Dedifferentiated amniotic fluid mesenchymal stem cell (primary cell): ENCODE measurements around the gene NUDT3.

ENCODE experiments used
- DNase-seq: peaks from one replicate; pipeline ENCODE4 v3.0.0-alpha.2; 2016; ENCODE audit errors: extremely low spot score

The NUDT3 gene

DNA sequence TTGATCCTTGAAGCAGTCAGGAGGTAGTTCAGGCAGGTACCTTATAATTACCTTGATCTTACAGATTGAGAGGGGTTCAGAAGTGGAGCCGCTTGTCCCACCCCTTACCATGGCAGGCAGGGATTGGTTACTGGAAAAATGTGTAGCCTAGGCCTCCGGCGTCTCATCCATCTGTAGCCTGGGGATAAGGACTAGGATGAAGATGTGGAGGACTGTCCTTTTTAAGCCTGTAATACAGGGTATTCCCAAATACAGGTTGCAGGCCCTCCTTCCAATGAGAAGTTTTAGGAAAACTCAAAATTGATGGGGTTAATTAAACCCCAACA, 153.0 kb downstream of the NUDT3 start:
- DNase-seq: no peak

DNA sequence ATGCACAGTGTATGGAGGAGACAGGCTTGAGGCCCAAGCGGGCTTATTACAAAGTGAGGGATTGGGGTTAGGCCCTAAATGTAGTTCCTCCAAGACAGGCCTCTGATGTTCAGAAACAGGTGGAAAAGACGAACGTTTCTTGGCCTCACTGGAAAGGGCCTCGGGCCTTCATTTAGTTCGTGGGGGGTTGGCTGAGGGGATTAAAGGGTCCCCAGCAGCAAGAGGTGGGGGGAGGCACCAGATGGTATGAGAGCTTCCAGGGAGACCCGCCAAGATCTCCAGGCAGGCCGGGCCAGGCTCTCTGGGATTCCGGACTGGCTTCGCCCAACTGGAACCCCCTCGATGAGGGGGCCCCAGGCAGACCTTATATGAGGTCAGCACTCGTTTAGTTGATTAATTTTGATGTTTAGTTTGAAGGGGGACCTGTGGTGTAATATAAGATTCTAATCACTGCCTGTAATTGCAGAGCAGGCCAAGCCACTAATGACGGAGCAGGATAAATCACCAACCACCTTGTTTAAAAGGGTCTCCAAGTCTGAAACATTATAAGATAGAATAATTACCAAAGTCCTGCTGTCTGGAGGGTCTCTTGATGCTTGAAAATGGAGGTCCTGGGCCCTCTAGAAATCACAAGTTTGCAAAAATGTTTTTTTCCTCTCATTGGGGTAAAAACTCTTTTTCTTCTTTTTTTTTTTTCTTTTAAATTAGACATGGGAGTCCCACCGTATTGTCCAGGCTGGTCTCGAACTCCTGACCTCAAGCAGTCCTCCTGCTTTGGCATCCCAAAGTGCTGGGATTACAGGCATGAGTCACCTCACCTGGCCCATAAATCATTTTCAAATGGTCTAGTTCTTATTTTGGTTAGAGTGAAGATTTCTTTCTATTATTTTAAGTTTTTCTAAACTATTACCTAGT, 153.6 kb downstream of the NUDT3 start:
- no peak for DNase-seq

DNA sequence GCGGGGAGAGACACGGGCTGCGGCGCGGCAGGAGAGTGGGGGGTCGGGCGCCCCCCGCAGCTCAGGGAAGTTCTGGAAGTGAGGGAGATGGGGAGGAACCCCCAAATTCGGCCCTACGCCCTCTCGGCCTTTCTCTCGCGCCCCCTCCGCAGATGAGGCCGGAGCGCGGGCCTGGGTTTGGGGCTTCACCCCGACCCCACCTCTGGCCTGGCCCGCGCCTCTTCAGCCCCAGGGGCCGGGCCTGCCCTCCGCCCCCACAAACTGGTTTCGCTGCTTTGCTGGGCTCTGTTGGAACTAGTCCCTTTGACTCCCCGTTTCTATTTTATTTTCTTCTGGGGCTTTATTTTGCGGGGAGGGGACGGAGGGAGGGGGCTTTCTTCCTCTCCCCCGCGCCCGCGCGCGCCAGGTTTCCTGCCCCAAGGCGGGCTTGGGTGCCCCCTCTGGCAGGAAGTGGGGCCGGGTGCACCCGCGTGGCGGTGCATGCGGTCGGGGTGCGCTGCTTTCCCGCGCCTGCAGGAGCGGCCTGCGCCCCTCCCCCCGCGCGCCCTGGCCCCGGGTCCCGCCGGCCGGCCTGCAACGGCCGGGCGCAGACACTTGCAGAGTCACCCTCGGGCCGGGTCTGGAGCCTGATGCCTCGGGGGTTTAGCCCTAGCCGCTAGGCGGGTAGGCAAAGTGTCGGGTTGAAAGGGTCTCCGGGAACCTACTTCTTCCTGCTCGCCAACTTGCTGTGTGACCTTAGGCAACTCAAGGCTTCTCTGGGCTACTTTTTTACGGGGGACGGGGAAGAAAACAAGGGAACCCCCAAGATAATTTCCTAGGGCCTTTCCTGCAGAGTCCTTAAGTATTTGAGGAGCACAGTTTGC, 154.5 kb downstream of the NUDT3 start:
- no peak for DNase-seq

DNA sequence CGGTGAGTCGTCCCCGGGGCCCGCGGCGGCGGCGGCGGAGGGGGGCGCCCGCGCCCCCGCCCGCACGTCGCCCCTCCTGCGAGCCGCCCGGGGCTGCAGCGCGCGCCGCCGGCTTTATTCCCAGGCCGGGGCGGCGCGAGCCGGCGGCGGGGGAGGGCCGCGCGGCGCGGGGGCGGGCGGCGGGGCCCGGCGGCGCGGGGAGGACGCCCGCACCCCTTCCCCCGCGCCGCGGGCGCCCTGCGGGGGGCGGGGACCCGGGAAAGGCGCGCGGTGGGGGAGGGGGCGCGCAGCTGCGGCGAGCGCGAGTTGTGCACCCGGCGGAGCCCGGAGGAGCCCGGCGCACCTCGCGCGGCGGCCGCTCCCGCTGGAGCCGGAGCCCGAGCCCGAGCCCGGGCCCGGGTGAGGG, 155.2 kb downstream of the NUDT3 start:
- no peak for DNase-seq

DNA sequence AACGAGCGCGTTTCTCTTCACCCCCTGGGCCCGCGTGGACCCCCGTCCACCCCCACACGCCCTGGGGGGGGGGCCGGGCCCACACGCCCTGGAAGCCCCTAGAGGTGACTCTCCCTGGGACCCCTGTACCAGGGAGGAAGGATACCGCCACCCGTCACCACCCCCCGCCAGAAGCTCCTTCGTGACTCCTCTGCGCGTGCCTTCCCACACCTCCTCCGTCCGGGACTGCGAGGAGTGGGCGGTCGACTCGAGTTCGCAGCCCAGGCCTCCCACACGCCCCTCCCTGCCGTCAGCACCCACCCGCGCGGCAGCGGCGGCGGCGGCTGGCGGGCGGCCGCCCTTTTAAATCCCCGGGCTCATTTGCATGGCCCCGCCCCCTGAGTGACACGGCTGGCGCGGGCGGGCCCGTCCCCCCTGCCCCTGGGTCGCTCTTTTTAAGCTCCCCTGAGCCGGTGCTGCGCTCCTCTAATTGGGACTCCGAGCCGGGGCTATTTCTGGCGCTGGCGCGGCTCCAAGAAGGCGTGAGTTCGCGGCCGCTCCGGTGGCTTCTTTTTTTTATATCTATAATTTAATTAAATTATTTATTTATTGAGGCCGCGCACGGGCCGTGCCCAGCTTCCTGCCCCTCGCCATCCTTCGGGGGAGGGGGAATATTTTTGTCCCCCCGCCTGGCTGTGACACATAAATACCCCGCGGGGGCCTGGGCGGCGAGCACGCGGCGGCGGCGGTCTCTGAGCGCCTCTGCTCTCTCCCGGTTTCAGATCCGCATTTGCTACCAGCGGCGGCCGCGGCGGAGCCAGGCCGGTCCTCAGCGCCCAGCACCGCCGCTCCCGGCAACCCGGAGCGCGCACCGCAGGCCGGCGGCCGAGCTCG, 155.8 kb downstream of the NUDT3 start, which contains the start of gene HMGA1:
TSS of gene HMGA1 (plus strand) at position 431 of the 873 bp plus-strand sequence. CDS start 3,908 bp downstream, outside the sequence.
- DNase-seq: peak; percentile 61

DNA sequence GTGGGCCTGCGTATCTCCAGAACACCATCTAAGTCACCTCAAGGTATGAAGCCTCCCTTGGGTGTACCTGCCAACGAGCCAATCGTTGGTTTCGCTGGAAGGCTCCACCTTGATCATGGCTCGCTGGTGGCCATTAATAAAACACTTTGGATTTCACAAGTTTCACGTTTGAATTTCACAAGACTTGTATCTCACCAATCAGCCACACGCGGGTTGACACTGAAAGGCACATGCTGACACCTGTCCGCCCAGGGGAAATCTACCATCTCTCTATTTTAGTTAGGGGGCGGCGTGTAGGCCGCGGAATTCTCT, 156.4 kb downstream of the NUDT3 start:
- no peak for DNase-seq

DNA sequence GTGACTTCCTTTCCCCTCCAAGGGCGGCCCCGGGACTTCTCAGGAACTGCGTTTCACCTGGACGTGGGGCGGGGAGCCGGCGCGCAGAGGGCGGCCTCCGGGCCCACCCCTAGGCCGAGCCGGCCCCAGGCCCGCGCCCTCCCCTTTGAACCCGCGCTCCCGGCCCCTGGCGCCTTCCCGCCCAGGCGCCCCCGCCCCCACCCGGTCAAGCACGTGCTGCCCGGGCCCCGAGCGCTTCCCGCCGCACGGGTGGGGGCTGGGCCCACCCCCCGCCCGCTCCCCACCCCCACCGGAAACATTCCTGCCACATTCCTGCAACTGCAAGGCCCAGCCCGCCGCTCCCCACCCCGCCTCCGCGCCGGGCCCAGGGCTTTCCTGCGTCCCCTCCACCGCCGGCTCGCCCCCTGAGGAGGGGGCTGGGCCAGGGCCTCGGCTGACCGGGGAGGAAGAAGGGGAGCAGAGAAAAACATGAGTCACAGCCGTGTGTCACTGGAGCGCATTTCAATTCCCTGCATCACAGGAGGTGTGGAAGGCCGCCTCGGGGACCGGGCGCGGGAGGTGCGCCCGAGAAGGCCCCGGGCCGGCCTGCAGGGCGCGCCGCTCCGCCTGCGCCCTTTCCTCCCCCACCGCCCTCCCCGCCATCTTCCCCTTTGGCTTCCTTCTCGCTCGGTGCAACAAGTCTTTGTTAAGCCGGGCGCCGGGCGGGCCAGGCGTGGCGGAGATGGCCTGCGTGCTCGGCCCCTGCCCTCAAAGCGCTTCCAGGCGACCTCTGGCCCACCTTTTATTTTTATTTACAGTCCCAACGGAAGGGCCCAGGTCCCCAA, 156.9 kb downstream of the NUDT3 start:
- DNase-seq: peak; percentile 38

DNA sequence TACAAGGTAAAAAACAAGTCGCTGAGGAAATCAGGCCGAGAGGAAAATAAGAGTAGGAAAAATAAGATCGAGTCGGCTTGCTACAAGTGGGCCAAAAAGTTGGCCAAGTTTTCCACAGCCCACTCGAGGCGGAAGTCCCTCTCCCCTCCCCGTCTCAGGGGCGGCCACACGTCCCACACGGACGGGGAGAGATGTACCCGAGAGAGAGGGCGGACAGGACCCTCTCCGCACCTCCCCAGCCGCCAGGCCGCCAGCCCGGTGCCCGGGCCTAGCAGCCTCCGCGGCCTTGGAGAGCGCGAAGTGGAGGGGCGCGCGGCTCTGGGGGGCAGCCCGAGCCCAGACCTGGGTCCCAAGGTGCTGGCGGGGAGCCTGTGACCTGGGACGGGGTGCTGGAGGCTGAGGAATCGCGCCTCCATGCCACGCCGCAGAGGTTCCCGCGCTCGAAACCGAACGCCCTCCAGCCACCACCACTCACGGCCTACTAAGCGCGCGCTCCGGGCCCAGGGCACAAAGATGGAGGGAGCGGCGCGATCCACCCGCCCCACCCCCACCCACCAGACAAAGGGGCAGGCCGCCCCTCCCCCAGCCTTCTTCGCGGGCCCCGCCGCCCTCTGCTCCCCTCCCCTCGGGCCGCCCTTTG, 157.7 kb downstream of the NUDT3 start:
- no peak for DNase-seq

DNA sequence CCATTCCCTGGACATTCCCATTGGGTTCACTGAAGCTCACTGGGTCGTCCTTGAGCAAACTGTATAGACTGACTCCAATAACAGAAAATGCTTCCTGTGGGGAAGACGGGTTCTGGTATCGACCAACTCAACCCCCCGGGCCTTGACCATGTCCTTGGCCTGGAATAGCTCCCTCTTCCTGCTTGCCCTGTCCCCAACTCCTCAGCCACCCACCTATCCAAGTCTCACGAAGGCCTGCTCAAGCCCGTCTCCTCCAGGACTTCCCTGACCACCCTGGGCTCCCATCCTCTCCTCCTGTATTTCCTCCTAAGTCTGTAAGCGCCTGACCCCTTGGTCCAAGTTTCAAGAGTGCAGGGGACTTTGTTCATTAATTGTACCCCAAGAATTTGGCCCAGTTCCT, 158.6 kb downstream of the NUDT3 start:
- DNase-seq: no peak

DNA sequence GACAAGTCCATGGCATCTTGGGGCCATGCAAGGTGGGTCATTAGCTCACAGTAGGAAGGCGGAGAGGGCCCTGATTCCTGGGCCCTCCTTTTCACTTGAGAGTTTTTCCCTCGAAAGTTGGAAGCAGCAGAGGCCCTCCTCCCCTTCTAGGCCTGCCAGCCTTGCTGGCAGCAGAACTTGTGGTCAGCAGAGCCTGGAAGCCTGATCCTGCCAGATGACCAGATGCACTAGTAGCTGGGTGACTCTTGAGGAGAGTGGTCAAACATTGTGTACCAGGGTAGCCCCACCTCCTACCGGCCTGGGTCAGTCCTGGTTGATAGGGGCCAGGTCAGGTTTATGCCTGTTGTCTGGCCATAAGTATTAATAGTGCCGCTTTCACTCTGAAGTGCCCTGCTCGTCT, 159.6 kb downstream of the NUDT3 start:
- no peak for DNase-seq

DNA sequence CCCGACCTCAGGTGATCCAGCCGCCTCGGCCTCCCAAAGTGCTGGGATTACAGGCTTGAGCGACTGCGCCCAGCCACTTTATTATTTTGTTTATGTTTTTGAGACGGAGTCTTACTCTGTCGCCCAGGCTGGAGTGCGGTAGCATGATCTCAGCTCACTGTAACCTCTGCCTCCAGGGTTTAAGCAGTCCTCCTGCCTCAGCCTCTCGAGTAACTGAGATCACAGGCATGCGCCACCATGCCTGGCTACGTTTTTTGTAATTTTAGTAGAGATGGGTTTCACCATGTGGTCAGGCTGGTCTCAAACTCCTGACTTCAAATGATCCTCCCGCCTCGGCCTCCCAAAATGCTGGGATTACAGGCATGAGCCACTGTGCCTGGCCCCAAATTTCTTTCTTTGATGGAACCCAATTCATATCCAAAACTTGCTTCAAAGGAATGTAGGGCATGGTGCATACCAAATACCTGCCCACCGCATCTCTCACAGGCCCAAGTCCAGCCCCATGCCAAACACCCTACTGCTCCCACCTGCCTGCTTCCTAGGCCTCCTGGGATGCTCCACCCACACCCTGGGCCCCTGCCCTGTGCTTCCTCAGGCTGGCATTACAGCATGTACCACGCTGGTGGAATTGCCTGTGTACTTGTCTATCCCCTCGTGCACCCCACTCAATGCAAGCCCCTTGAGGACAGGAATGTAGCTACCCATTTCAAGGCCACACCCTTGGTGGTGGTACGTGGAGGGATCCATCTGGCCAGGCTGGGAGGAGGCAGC, 160.7 kb downstream of the NUDT3 start:
- no peak for DNase-seq

DNA sequence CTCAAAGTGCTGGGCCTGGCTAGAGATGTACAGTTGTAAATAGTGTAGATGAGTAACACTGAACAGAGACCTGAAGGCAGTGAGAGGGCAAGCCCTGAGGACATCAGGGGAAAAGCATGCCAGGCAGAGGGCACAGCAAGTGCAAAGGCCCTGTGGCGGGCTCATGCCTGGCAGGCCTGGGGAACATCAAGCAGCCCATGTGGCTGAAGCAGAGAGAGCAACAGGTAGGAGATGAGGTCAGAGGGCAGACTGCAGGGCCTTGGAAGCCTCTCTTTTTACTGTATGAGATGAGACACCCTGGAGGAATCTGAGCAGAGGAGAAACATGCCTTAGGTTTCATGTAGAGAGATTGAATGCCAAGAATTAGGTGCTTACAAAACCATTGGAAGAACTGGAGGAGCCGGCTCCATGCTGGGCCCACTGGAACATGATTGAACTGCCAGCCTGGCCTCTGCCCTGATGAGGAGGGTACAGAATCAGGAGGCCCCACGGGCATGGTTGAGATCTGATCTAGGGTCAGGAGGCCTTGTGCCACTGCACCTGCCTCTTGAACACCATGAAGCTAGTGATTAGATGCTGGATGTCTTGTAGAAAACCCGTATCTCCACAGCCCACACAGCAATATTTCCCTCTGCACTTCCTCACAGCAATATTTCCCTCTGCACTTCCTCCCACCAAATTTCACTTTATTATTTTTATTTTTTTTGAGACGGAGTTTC, 161.7 kb downstream of the NUDT3 start:
- DNase-seq: no peak

DNA sequence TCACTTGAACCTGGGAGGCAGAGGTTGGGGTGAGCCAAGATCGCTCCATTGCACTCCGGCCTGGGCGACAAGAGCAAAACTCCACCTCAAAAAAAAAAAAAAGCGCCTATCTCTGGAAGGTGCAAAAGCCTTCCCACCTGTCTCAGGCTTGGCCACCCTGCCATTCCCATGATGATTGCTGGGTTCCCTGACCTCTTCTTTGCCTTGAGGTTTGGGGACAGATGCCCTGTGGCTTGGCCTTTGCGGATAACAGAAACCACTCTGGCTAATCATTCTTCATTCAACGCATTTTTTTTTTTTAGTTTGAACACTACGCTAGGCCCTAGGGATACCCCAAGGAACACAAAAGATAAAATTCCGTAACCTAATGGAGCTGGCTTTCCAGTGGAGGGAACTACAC, 162.6 kb downstream of the NUDT3 start:
- DNase-seq: no peak
